ENCODE measurements around the gene DNAH10. TPM values are rescaled to one million over a fixed set of nuclear protein-coding genes. Genes with fewer than 3 reads are reported as not detected.
"Not testable (repeated sequence)": the region's sequence is repeated elsewhere in the genome, so short reads cannot be mapped to it uniquely, and the experiment has no call there.

The DNAH10 gene
- total and polyA plus RNA-seq, 2 of the 4 experiments (the other 2 are of a cell fraction), result 0.18 to 0.22 TPM

DNA sequence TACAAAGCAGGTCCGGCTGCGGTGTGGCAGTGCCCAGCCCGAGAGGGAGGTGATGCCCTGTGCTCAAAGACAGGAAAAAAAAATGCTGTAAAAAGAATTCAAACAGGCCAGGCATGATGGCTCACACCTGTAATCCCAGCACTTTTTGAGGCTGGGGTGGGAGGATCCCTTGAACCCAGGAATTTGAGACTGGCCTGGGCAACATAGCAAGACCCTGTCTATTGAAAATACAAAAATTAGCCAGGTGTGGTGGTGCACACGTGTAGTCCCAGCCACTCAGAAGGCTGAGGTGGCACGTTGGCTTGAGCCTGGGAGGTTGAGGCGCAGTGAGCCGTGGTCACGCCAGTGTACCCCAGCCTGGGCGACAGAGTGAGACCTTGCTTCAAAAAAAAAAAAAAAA lies 26.4 kb downstream of the DNAH10 start:
- no peaks in the 10 kb centered on the region for H3K9me3 ChIP-seq (ENCODE audit: control insufficient read depth, insufficient read depth, low read length)
- no peak overlapping the region for H4K91ac ChIP-seq (ENCODE audit: insufficient read depth, low read depth, low read length)
- TF ChIP-seq RFX5 (IDR thresholded peaks at IDR 0.05; ENCODE audit: low read depth, low read length), result no peak
- no peak overlapping the region for H4K5ac ChIP-seq (ENCODE audit: low read depth, low read length)
- no peak overlapping the region for H2BK20ac ChIP-seq (ENCODE audit: low read depth, low read length)
- H3K4me2 ChIP-seq (ENCODE audit: low read depth, low read length), result no peak overlapping the region
- no peak overlapping the region for H3K4ac ChIP-seq (ENCODE audit: low read depth, low read length)
- no peak overlapping the region for H2BK120ac ChIP-seq (ENCODE audit: low read depth, low read length)
- no peak overlapping the region for H3K14ac ChIP-seq (replicated peaks; ENCODE audit: low read depth, low read length)
- no peaks in the 10 kb centered on the region for H3K4me1 ChIP-seq (ENCODE audit: control insufficient read depth, insufficient read depth, low read length)
- no peak overlapping the region for H2AK5ac ChIP-seq (ENCODE audit: low read depth, low read length)
- H3K18ac ChIP-seq (ENCODE audit: low read depth, low read length), result no peak overlapping the region
- no peak overlapping the region for H2BK5ac ChIP-seq (ENCODE audit: low read depth, low read length, poor library complexity, severe bottlenecking)
- H3K79me1 ChIP-seq (ENCODE audit: low read depth in 1 of 2, low read length in 2 of 2), result no peaks in the 10 kb centered on the region
- H4K8ac ChIP-seq (ENCODE audit: low read depth in 2 of 2, low read length in 2 of 2), result no peak overlapping the region
- H3K56ac ChIP-seq (ENCODE audit: extremely low read depth, insufficient read depth, low read length), result no peak overlapping the region
- ATAC-seq (ENCODE audit: low read depth), result no peak
- CTCF ChIA-PET, result no interaction called here
- no peaks in the 10 kb centered on the region for H4K20me1 ChIP-seq (ENCODE audit: insufficient read depth, low read length)
- no peak overlapping the region for H3K4me3 ChIP-seq (ENCODE audit: insufficient read depth, low read depth, low read length)
- no peak overlapping the region for H2AFZ ChIP-seq (replicated peaks; ENCODE audit: low read length, poor library complexity)
- dilution Hi-C loops (cut with HindIII; ENCODE audit: low sequenced_read_pairs, unreplicated experiment), result no loop called here
- no peak overlapping the region for H3K23ac ChIP-seq (ENCODE audit: low read depth, low read length)
- intact Hi-C loops (cut with micrococcal nuclease), result no loop called here
- H3K9me1 ChIP-seq (ENCODE audit: insufficient read depth, low read length), result no peaks in the 10 kb centered on the region
- no CpG with 5 or more reads among the region's 9 CpGs for WGBS, 2 experiments (ENCODE audit: extremely low coverage in 2 of 2, insufficient read length in 1 of 2)
- POLR2A ChIA-PET (ENCODE audit: unreplicated experiment), result interaction anchor here (0.6 kb wide), 1 partner anchor 110 kb away, joined by 3 read pairs; no protein-coding TSS in a partner anchor
- in situ Hi-C loops (cut with MboI; ENCODE audit: low sequenced_read_pairs), result no loop called here
- no peaks in the 10 kb centered on the region for H3K36me3 ChIP-seq (ENCODE audit: control insufficient read depth, insufficient read depth, low read length)
- no peak overlapping the region for H2BK15ac ChIP-seq (ENCODE audit: low read depth, low read length)
- no TSS peak for BruUV-seq (replicated peaks)
- no peak overlapping the region for H3K27ac ChIP-seq (ENCODE audit: insufficient read depth, low read length)
- H2AK9ac ChIP-seq (replicated peaks; ENCODE audit: low read depth, low read length, poor library complexity), result no peak overlapping the region
- H3K9ac ChIP-seq (ENCODE audit: low read depth, low read length), result no peak overlapping the region
- no peak for DNase-seq
- H3K27me3 ChIP-seq (ENCODE audit: control insufficient read depth, insufficient read depth, low read length), result peaks cover 7% of the 10 kb centered on the region

DNA sequence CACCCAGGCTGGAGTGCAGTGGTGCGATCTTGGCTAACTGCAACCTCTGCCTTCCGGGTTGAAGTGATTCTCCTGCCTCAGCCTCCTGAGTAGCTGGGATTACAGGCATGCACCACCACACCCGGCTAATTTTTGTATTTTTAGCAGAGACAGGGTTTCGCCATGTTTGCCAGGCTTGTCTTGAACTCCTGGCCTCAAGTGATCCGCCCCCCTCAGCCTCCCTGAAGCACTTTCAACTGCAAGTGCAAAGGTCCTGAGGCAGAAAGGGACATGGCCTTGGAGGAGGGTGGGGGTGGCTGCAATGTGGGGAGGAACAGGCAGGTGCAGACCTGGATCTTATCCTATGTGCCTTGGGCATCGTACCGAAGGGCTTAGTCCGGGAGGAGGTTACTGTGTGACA lies 27.3 kb downstream of the DNAH10 start:
- H2BK5ac ChIP-seq (ENCODE audit: low read depth, low read length, poor library complexity, severe bottlenecking); dilution Hi-C loops (cut with HindIII; ENCODE audit: low sequenced_read_pairs, unreplicated experiment); H3K18ac ChIP-seq (ENCODE audit: low read depth, low read length); H4K5ac ChIP-seq (ENCODE audit: low read depth, low read length); H2BK20ac ChIP-seq (ENCODE audit: low read depth, low read length); in situ Hi-C loops (cut with MboI; ENCODE audit: low sequenced_read_pairs); H2AFZ ChIP-seq (replicated peaks; ENCODE audit: low read length, poor library complexity); H4K8ac ChIP-seq (ENCODE audit: low read depth in 2 of 2, low read length in 2 of 2); H2BK120ac ChIP-seq (ENCODE audit: low read depth, low read length); intact Hi-C loops (cut with micrococcal nuclease); H3K9me1 ChIP-seq (ENCODE audit: insufficient read depth, low read length); H3K4ac ChIP-seq (ENCODE audit: low read depth, low read length); H3K27ac ChIP-seq (ENCODE audit: insufficient read depth, low read length); H3K23ac ChIP-seq (ENCODE audit: low read depth, low read length); CTCF ChIA-PET; H2BK15ac ChIP-seq (ENCODE audit: low read depth, low read length); ATAC-seq (ENCODE audit: low read depth); H3K9ac ChIP-seq (ENCODE audit: low read depth, low read length); H3K9me3 ChIP-seq (ENCODE audit: control insufficient read depth, insufficient read depth, low read length); H4K91ac ChIP-seq (ENCODE audit: insufficient read depth, low read depth, low read length); DNase-seq; H2AK9ac ChIP-seq (replicated peaks; ENCODE audit: low read depth, low read length, poor library complexity); H3K36me3 ChIP-seq (ENCODE audit: control insufficient read depth, insufficient read depth, low read length); H2AK5ac ChIP-seq (ENCODE audit: low read depth, low read length); H3K4me1 ChIP-seq (ENCODE audit: control insufficient read depth, insufficient read depth, low read length); H3K4me3 ChIP-seq (ENCODE audit: insufficient read depth, low read depth, low read length); H4K20me1 ChIP-seq (ENCODE audit: insufficient read depth, low read length); BruUV-seq (replicated peaks); H3K27me3 ChIP-seq (ENCODE audit: control insufficient read depth, insufficient read depth, low read length); H3K79me1 ChIP-seq (ENCODE audit: low read depth in 1 of 2, low read length in 2 of 2); H3K14ac ChIP-seq (replicated peaks; ENCODE audit: low read depth, low read length); H3K56ac ChIP-seq (ENCODE audit: extremely low read depth, insufficient read depth, low read length); H3K4me2 ChIP-seq (ENCODE audit: low read depth, low read length): not testable (repeated sequence)
- POLR2A ChIA-PET (ENCODE audit: unreplicated experiment), result interaction anchor here (0.6 kb wide), 1 partner anchor 111 kb away, joined by 3 read pairs; no protein-coding TSS in a partner anchor
- WGBS, 2 experiments (ENCODE audit: extremely low coverage in 2 of 2, insufficient read length in 1 of 2), result no CpG with 5 or more reads among the region's 8 CpGs
